K562 treated with DMSO at 1 percent for 48 hours (cell line): ENCODE results near the gene RMRP. TPM values are rescaled to one million over a fixed set of nuclear protein-coding genes. Genes with fewer than 3 reads are reported as not detected.

Experiments
- total RNA-seq: library from RNA; unstranded; fragments of 300-600 nt; gene quantifications from 2 replicates; pipeline ENCODE4 v1.2.3, GENCODE V29; 2022; ENCODE audit warnings: low replicate concordance; ENCODE audit errors: extremely low read depth

RMRP gene
- not detected in 2 replicates for total RNA-seq

DNA sequence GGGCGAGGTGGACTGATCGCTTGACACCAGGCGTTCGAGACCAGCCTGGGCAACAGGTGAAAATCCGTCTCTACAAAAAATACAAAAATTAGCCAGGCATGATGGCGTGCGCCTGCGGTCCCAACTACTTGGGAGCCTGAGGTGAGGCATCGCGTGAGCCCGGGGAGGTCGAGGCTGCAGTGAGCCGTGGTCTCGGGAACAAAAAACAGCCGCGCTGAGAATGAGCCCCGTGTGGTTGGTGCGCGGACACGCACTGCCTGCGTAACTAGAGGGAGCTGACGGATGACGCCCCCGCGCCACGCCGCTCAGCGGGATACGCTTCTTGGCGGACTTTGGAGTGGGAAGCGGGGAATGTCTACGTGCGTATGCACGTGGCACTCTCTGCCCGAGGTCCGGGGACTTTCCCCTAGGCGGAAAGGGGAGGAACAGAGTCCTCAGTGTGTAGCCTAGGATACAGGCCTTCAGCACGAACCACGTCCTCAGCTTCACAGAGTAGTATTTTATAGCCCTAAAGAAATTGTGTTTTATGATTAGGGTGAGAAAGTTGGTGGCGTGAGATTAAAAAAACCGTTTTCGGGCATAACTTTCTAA lies at the start of gene RMRP:
Gene RMRP (minus strand): TSS at position 474 of the 591 bp plus-strand sequence.

GRCh38 chr9:35689542-35690293 lies 31.9 kb upstream of the RMRP start, which contains the start of gene TPM2:
Gene TPM2 (minus strand): TSS chr9:35689925. CDS start chr9:35689817, 108 bp downstream.

GRCh38 chr9:35673132-35674024 lies 15.6 kb upstream of the RMRP start, which contains the start of gene CA9:
Gene CA9 (plus strand): TSS chr9:35673928. CDS start chr9:35673960, 32 bp downstream.

GRCh38 chr9:35664531-35665470 lies 7.0 kb upstream of the RMRP start, which contains the start of gene ARHGEF39:
Gene ARHGEF39 (minus strand): TSS chr9:35665195. CDS start chr9:35665169, 26 bp downstream.

DNA sequence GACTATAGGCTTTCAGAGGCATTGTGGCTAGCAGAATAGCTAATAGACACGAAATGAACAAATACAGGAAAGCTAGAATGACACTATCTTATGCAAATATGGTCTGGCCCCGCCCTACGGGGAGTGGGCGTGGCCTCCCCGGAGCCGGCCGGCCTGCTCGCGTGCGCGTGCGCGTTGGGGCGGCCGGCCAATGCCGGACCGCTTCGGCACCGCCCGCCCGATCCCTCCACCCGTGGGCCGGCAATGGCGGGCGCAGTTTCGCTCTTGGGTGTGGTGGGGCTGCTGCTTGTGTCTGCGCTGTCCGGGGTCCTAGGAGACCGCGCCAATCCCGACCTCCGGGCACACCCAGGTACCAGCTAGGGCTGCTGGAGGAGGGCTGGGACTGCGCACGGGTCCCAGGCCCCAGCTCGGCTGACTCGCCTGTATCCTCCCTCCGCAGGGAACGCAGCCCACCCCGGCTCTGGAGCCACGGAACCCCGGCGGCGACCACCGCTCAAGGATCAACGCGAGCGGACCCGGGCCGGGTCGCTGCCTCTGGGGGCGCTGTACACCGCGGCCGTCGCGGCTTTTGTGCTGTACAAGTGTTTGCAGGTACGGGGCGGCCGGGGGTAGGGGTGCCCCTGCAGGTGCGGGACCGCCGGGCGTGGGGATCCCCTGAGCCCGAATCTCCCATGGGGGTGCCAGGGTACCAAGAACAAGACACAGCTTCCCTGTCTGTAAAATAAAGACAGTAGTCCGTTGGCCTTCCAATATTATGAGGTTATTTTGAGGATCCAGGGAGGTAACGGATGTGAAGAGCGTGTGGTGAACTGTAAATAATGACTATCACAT lies 533 bp upstream of the RMRP start, which contains the start of gene CCDC107:
Gene CCDC107 (plus strand): TSS at position 156 of the 831 bp plus-strand sequence. CDS start 88 bp downstream, at position 244.

DNA sequence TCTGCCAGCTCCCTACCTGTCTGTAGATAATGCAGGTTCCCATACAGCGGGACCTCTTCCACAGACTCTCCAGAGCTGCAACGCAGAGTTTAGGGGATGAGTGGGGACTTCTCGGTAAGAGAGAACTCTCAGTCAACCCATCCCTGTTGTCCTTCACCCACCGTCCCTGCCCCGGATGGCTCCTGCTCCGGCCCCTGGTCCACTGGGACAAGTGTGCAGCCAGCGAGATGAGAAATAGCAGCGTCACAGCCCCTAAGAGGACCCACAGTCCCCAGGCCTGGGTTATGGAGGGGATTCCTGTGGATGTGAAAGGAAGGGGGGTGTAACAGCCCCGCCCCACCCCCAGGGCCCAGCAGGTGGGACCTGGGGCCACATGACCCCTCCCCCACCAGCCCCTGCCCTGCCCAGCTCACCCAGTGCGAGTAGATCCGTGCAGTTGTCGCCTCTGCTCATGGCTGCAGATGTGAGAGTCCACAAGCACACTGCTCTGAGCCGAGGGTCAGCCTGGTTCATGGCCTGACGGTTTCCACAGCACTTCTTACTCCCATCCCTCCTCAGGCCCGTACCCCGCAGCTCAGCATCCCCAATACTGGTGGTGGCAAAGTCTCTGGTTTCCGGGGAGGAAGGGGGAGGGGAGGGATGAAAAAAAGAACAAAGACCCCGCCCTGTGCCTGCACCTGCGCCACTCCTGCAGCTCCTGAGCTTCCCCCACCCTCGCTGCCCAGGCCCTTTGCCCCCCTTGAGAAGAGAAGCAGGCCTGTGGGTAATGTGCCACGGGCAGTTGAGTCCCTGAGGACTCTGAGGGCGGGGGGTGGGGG lies 7.3 kb downstream of the RMRP start, which contains the start of gene SIT1:
Gene SIT1 (minus strand): TSS at position 591 of the 818 bp plus-strand sequence. CDS start 78 bp downstream, at position 513.

GRCh38 chr9:35618325-35618727 lies 39.5 kb downstream of the RMRP start, which contains the start of gene CD72:
Gene CD72 (minus strand): TSS chr9:35618413. CDS start chr9:35618303, 110 bp downstream.

Other genes with a start within 250 kb of the RMRP start
- not detected in 2 replicates for gene RUSC2, start 167.9 kb downstream of the RMRP start, total RNA-seq
- not detected in 2 replicates for gene TESK1, start 52.8 kb downstream of the RMRP start, total RNA-seq
- gene CD72, start 39.6 kb downstream of the RMRP start, total RNA-seq: not detected in 2 replicates
- gene SIT1, start 7.1 kb downstream of the RMRP start, total RNA-seq: not detected in 2 replicates
- gene CCDC107, start 273 bp upstream of the RMRP start, total RNA-seq: not detected in 2 replicates
- not detected in 2 replicates for gene ARHGEF39, start 7.2 kb upstream of the RMRP start, total RNA-seq
- gene CA9, start 15.9 kb upstream of the RMRP start, total RNA-seq: not detected in 2 replicates
- not detected in 2 replicates for gene TPM2, start 31.9 kb upstream of the RMRP start, total RNA-seq
- gene TLN1, start 74.2 kb upstream of the RMRP start, total RNA-seq: 65.0 and 713 TPM in 2 replicates
- not detected in 2 replicates for gene CREB3, start 74.6 kb upstream of the RMRP start, total RNA-seq
- gene GBA2, start 91.2 kb upstream of the RMRP start, total RNA-seq: not detected in 2 replicates
- gene RGP1, start 91.3 kb upstream of the RMRP start, total RNA-seq: not detected in 2 replicates
- not detected in 2 replicates for gene MSMP, start 96.3 kb upstream of the RMRP start, total RNA-seq
- not detected in 2 replicates for gene NPR2, start 133.6 kb upstream of the RMRP start, total RNA-seq
- gene SPAG8, start 154.2 kb upstream of the RMRP start, total RNA-seq: not detected in 2 replicates
- not detected in 2 replicates for gene HINT2, start 157.0 kb upstream of the RMRP start, total RNA-seq
- gene FAM221B, start 170.7 kb upstream of the RMRP start, total RNA-seq: not detected in 2 replicates
- gene TMEM8B, start 171.2 kb upstream of the RMRP start, total RNA-seq: not detected in 2 replicates
- gene OR13J1, start 212.4 kb upstream of the RMRP start, total RNA-seq: not detected in 2 replicates
- gene HRCT1, start 248.2 kb upstream of the RMRP start, total RNA-seq: not detected in 2 replicates